Neural crest cell (in vitro differentiated cells): ENCODE data around the gene FOSL1. TPM values are rescaled to one million over a fixed set of nuclear protein-coding genes. Genes with fewer than 3 reads are reported as not detected.

Experiments used
- DNase-seq: peaks from one replicate; pipeline ENCODE4 v3.0.0; 2021; ENCODE audit warnings: low read depth, mixed read lengths, low spot score
- H3K27ac Mint-ChIP-seq: one replicate; pipeline ENCODE4 v1.8.0; 2021; ENCODE audit warnings: mild to moderate bottlenecking, mixed read lengths; ENCODE audit not compliant: unreplicated experiment
- H3K27me3 Mint-ChIP-seq: 2 replicates; pipeline ENCODE4 v1.8.0; 2021; ENCODE audit warnings: low read depth, mild to moderate bottlenecking, mixed read lengths
- H3K36me3 Mint-ChIP-seq: 2 replicates; pipeline ENCODE4 v1.8.0; 2021; ENCODE audit warnings: low read depth, mild to moderate bottlenecking, mixed read lengths
- H3K4me1 Mint-ChIP-seq: 2 replicates; pipeline ENCODE4 v1.8.0; 2021; ENCODE audit warnings: mixed read lengths
- H3K4me3 Mint-ChIP-seq: one replicate; pipeline ENCODE4 v1.8.0; 2021; ENCODE audit warnings: mild to moderate bottlenecking, mixed read lengths
- H3K9me3 Mint-ChIP-seq: 2 replicates; pipeline ENCODE4 v1.8.0; 2021; ENCODE audit warnings: mixed read lengths
- long read RNA-seq: library from polyadenylated mRNA; unstranded; transcript quantifications from one replicate; pipeline ENCODE4 v2.0.0, GENCODE V29; 2020
- total RNA-seq: library from RNA; stranded (reverse); gene quantifications from 2 replicates; pipeline ENCODE4 v1.2.1, GENCODE V29; 2021
- TF ChIP-seq, protein P1 (sequence below): fragments of 200-600 bp; sonication (generic); conservative IDR thresholded peaks from 2 replicates; pipeline ENCODE4 v1.5.0; 2021; ENCODE audit warnings: antibody characterized with exemption, mild to moderate bottlenecking

Gene FOSL1
- 4.2 and 4.7 TPM in 2 replicates for total RNA-seq
- long read RNA-seq, partial matches to known transcripts = 0 of 1 reads
- long read RNA-seq, other reads (novel, unspliced or antisense) = 1 of 1 reads

DNA sequence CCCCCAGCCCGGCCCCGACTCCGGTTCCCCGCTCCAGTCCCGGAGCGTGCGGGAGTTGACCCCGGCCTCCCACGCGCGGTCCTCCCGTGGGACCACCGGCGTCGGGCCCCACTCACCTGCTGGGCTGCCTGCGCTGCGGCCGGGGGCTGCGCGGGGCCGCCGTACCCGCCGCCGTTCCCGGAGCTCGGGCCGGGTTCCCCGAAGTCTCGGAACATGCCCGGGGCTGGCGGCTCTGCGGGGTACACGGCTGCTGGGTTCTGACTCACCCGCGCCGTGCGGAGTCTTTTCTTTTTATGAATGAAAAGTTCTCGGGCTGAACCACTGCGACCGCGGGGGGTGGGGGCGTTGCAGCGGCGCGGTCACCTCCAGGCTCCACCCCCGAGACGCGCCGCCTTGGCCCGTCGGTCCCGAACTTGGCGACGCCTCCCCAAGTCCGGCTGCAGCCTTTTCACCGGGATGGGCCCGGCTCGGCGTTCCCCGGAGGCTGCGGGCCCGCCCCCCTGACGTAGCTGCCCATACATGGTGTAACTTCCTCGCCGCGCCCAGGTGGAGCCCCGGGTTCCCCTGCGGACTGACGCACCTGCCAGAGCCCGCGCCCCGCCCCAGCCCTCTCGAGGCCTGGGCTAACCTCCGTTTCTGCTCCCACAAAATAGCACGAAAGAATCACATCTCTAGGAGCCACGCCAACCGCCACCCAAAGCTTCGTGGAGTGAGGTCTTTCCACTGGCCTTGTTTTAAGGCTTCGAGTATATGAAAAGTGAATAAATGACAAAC is at the start of gene FOSL1:
TSS of gene FOSL1 (minus strand) at position 264 of the 774 bp plus-strand sequence. CDS start at position 215, 49 bp downstream.
- Mint-ChIP-seq H3K36me3 (no peaks in the 10 kb centered on the region), H3K9me3 (no peaks in the 10 kb centered on the region), H3K4me1 (peaks cover 35% of the 10 kb centered on the region), H3K27ac (no peak within 1 kb of the TSS), H3K4me3 (peak within 1 kb of the TSS; percentile 78), H3K27me3 (peaks cover 62% of the 10 kb centered on the region)
- peak; percentile 46 for DNase-seq
- TF ChIP-seq, protein P1, sequence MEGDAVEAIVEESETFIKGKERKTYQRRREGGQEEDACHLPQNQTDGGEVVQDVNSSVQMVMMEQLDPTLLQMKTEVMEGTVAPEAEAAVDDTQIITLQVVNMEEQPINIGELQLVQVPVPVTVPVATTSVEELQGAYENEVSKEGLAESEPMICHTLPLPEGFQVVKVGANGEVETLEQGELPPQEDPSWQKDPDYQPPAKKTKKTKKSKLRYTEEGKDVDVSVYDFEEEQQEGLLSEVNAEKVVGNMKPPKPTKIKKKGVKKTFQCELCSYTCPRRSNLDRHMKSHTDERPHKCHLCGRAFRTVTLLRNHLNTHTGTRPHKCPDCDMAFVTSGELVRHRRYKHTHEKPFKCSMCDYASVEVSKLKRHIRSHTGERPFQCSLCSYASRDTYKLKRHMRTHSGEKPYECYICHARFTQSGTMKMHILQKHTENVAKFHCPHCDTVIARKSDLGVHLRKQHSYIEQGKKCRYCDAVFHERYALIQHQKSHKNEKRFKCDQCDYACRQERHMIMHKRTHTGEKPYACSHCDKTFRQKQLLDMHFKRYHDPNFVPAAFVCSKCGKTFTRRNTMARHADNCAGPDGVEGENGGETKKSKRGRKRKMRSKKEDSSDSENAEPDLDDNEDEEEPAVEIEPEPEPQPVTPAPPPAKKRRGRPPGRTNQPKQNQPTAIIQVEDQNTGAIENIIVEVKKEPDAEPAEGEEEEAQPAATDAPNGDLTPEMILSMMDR = no peak

- Mint-ChIP-seq H3K27ac (no peak overlapping the region), H3K36me3 (no peaks in the 10 kb centered on the region), H3K9me3 (no peaks in the 10 kb centered on the region), H3K4me1 (peaks cover 12% of the 10 kb centered on the region), H3K27me3 (peaks cover 4% of the 10 kb centered on the region), H3K4me3 (no peak overlapping the region)
- TF ChIP-seq, protein P1 = no peak
- no peak for DNase-seq
These were observed 47.5 kb upstream of the FOSL1 start for GRCh38 chr11:65947603-65948125.

- Mint-ChIP-seq H3K36me3 (no peaks in the 10 kb centered on the region), H3K27ac (no peak overlapping the region), H3K27me3 (peaks cover 4% of the 10 kb centered on the region), H3K4me1 (peaks cover 12% of the 10 kb centered on the region), H3K9me3 (no peaks in the 10 kb centered on the region), H3K4me3 (no peak overlapping the region)
- no peak for DNase-seq
- TF ChIP-seq, protein P1 = no peak
These were observed 46.9 kb upstream of the FOSL1 start for GRCh38 chr11:65947133-65947532.

- H3K27ac Mint-ChIP-seq = peak overlapping the region; percentile 50
- no peak overlapping the region for H3K4me3 Mint-ChIP-seq
These were observed 46.5 kb upstream of the FOSL1 start for GRCh38 chr11:65946655-65947054.

GRCh38 chr11:65945941-65946558 is 45.9 kb upstream of the FOSL1 start:
- no peaks in the 10 kb centered on the region for H3K9me3 Mint-ChIP-seq
- H3K27ac Mint-ChIP-seq = no peak overlapping the region
- peaks cover 18% of the 10 kb centered on the region for H3K4me1 Mint-ChIP-seq
- TF ChIP-seq, protein P1 = no peak
- peaks cover 9% of the 10 kb centered on the region for H3K27me3 Mint-ChIP-seq
- no peaks in the 10 kb centered on the region for H3K36me3 Mint-ChIP-seq
- peak overlapping the region; percentile 75 for H3K4me3 Mint-ChIP-seq
- DNase-seq = no peak

More at GRCh38 chr11:65946655-65947054, 46.5 kb upstream of the FOSL1 start:
- Mint-ChIP-seq H3K9me3 (no peaks in the 10 kb centered on the region), H3K4me1 (peaks cover 12% of the 10 kb centered on the region), H3K27me3 (peaks cover 4% of the 10 kb centered on the region), H3K36me3 (no peaks in the 10 kb centered on the region)
- TF ChIP-seq, protein P1 = no peak
- DNase-seq = no peak
